ENCODE measurements around the gene ZNF385C.

Gene ZNF385C

DNA sequence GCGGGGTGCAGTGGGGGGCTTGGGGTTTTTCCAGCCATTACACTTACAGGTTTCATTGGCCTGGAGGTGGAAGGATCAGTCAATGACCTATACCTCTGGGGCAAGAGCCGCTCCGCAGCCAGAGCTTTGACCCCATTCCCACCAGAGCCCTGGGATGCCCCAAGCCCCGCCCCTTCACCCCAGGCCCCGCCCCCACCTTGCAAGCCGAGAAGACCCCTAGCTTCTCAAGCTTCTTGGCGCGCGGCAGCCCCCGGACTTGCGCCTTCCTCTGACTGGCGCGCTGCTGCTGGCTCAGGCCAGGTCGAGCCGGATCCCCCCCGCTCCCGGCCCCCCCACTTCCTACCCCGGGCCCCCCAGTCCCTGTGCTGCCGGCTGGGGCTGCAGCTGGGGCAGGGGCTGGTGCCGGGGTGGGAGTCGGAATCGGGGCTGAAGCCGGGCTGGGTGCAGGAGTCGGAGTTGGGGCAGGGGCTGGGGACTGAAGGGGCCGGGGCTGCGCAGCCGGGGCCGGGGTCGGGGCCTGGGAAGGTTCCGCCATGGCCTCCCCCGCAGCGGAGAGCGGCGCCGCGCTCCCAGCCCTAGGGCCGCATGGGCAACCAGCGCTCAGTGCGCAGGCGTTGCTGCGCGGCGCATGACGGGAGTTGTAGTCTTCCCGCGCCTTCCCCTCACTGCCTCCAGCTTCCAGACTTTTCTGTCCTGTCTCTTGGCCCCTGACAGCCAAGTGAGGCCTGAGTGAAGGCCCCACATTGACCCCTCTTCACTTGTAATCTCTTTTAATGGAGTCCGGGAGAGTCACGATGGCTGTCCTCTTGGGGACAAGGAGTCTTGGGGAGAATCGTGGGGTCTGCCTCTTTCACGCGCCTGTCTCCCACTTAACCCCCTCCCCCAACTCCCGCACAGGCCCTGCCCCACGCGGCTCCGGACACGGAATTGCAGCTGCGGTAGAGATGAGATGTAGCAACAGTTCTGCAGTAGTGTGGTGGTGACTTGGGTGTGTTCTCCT is 22.8 kb upstream of the ZNF385C start, which contains the start of gene KAT2A:
TSS of gene KAT2A (minus strand) at position 598 of the 1,000 bp plus-strand sequence. CDS start at position 535, 63 bp downstream.
- TF ChIP-seq, protein P1, sequence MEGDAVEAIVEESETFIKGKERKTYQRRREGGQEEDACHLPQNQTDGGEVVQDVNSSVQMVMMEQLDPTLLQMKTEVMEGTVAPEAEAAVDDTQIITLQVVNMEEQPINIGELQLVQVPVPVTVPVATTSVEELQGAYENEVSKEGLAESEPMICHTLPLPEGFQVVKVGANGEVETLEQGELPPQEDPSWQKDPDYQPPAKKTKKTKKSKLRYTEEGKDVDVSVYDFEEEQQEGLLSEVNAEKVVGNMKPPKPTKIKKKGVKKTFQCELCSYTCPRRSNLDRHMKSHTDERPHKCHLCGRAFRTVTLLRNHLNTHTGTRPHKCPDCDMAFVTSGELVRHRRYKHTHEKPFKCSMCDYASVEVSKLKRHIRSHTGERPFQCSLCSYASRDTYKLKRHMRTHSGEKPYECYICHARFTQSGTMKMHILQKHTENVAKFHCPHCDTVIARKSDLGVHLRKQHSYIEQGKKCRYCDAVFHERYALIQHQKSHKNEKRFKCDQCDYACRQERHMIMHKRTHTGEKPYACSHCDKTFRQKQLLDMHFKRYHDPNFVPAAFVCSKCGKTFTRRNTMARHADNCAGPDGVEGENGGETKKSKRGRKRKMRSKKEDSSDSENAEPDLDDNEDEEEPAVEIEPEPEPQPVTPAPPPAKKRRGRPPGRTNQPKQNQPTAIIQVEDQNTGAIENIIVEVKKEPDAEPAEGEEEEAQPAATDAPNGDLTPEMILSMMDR (conservative IDR thresholded peaks at IDR 0.05), result no peak
- H3K27ac ChIP-seq, result peak within 1 kb of the TSS; percentile 78; the same call in 1 of the 2 replicates

DNA sequence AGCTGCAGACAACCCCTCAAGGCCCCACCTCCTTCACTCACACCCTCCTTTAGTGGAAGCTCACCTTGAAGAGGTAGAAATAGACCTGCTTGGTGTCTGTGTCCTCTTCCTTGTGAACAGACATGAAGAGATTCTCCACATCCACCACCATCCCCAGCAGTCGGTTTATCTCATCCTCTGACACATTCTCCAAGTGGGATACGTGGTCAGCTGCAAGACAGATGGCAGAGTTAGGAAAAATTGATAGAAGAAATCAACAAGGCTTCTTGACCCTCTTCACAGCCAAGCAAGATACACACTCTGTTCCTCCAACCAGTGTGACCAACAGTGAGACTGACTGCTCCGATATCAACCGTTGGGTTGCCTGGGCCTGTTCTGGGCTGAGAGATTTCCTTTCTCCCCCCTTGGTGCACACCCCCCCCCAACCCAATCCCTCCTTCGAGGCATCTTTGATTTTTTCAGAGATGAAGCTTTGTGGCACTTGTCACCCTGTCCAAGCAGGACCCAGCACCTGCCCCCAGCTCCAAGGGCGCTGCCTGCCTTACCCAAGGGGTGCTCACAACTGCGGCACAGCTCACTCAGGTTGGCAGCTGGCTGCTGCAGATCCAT is 22.0 kb upstream of the ZNF385C start:
- TF ChIP-seq, protein P1 (conservative IDR thresholded peaks at IDR 0.05), result no peak
- peak overlapping the region; percentile 78; the same call in 1 of the 2 replicates for H3K27ac ChIP-seq

DNA sequence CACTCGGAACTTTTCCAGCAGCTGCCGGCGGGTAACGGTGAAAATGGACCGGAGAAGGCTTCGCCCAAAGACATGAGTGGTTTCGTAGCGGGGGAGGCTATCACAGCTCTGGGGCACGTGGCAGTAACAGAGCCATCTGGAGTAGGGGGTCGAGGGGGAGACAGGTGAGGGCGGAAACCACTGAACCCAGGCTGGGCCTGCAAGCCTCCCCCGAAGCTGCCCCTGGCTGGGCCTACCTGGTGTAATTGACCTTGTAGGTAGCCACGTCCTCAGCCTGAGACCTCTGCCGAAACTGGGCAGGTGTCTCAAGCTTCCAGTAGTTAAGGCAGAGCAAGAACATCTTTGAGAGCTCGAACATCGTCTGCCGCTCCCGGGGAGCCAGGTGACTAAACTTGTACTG is 21.0 kb upstream of the ZNF385C start:
- TF ChIP-seq, protein P1 (conservative IDR thresholded peaks at IDR 0.05), result no peak

DNA sequence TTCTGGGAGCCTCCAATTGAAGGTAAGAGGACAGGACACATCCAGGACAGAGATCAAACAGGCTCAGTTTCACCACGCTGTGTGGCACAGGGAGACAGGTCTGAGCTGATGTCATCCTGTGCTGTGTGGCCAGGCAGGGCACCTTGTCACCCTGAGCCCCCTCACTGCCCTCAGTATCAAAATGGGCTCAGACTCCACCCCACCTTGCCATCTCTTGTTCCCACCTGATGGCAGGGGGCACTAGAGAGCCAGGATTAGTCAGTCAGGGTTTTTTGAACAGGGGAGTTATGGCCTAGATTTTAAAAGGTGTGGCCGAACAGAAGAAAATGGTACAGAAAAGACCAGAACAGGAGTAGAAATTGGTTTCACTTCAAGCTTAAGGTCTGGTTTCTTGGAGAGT is 20.3 kb upstream of the ZNF385C start:
- H3K27ac ChIP-seq, result no peak overlapping the region
- TF ChIP-seq, protein P1 (conservative IDR thresholded peaks at IDR 0.05), result peak; percentile 62

More for the DNA sequence above, 21.0 kb upstream of the ZNF385C start:
- H3K27ac ChIP-seq, result peak overlapping the region; percentile 78; the same call in 1 of the 2 replicates

DNA sequence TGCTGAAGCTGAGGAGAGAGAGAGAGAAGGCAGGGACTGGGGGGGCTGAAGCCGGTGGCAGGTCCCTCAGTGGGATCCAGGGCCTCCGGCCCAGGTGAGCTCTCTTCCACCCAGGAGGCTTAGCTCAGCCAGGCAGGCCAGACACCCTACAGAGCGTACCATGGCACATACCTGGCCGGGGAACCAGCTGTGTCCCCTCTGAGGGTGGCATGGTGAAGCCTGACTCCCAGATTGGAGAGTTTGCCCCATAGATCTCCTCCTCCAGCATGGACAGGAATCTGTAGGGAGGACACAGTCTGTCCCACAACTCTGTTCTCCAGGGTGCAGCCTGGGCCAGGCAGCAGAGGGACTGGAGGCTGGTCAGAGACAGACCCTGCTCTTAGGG is 19.8 kb upstream of the ZNF385C start:
- H3K27ac ChIP-seq, result no peak overlapping the region
- TF ChIP-seq, protein P1 (conservative IDR thresholded peaks at IDR 0.05), result no peak

DNA sequence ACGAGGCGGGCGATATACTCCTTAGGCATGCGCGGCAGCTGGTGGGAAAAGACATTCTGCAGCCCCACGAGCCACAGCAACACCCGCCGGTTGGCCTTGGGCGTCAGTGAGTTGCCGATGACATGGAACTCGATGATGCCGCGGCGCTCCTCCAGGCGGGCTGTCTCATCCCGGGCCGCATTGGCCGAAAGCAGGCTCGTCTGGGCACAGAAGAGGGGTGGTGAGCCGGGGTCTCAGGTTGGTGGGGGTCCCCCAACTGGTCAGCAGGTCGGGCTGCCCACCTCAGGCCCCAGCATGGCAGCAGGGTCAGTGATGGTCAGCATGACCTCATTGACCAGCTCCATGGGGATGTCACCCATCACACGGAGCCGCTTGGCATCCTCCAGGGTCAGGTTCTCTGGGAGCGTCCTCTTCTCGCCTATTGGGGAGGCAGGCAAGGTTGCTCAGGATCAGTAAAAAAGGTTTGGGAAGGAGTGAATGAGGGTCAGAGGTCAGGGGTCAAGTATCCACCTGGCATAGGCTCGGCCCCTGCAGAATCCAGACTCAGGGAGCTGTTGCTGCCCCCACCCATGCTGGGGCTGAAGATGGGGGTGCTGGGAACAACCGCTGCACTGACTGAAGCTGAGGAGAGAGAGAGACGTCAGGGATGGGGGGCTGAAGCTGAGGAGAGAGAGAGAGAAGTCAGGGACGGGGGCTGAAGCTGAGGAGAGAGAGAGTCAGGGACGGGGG is 19.3 kb upstream of the ZNF385C start:
- TF ChIP-seq, protein P1 (conservative IDR thresholded peaks at IDR 0.05), result no peak
- H3K27ac ChIP-seq, result no peak overlapping the region

Measured in VCaP (cell line).